ENCODE data around the gene CSTB.
"Not testable (repeated sequence)": the region's sequence is repeated elsewhere in the genome, so short reads cannot be mapped to it uniquely, and the experiment has no call there.

Gene CSTB, protein sequence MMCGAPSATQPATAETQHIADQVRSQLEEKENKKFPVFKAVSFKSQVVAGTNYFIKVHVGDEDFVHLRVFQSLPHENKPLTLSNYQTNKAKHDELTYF

DNA sequence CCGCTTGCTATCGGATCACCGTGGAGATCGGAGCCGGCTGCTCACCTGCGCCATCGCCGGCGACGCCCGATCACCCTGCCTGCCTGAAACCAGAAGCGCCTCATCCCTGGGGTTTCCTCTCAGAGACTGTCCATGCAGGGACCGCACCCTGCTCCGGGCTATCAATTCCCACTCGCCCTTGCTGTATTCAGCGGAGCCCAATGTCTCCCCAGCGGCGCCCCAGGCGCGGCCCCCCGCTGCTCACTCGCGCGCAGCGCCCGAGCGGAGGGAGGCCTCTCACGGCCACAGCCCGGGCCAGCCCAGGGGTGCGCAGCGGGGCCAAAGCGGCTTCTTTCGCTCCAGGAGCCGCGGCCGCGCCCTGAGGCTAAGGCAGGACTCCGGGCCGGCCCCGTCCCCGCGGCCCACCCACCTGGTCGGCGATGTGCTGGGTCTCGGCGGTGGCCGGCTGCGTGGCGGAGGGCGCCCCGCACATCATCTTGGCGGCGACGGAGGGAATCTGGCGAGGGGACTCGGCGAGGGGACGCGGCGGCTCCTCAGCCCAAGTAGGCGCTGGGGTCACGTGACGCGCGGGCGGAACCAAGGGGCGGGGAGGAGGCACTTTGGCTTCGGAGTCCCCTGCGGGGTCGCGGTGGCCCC is at the start of gene CSTB:
CSTB (minus strand) TSS at position 514 of the 636 bp plus-strand sequence; CDS start at position 475, 39 bp downstream.
- in situ Hi-C loops (cut with HindIII; ENCODE audit: low sequenced_read_pairs): no loop called here

DNA sequence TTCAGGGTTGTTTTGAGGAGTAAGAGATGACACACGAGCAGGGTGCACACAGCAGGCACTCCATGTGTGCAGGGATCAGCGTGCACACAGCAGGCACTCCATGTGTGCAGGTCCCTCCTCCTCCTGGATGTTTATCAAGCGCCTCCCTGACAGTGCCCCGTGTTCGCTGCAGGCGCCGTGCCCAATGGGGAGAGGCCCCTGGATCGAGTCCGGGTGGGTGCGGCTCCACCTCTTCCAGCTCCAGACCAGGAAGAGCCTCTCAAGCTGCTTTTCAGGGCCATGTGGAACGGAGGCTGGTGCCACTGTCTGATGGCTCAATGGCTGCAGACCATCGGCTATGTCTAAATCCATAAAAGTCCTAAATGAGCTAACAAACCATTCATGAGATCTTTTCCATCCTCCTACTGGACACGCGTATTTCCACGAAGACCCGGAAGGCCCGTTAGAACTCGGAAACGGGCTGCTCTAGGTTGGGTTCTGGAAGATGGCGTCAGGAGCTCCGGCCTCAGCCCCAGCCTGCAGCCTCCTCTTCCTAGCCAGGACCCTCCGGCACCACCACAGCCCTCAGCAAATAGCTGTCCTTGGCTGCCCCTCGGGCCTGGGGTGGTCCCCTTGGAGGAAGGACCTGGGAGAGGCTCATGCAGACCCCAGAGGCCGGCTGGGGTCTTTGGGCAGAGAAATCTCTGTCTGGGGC is 49.3 kb upstream of the CSTB start:
- in situ Hi-C loops (cut with HindIII; ENCODE audit: low sequenced_read_pairs): no loop called here

DNA sequence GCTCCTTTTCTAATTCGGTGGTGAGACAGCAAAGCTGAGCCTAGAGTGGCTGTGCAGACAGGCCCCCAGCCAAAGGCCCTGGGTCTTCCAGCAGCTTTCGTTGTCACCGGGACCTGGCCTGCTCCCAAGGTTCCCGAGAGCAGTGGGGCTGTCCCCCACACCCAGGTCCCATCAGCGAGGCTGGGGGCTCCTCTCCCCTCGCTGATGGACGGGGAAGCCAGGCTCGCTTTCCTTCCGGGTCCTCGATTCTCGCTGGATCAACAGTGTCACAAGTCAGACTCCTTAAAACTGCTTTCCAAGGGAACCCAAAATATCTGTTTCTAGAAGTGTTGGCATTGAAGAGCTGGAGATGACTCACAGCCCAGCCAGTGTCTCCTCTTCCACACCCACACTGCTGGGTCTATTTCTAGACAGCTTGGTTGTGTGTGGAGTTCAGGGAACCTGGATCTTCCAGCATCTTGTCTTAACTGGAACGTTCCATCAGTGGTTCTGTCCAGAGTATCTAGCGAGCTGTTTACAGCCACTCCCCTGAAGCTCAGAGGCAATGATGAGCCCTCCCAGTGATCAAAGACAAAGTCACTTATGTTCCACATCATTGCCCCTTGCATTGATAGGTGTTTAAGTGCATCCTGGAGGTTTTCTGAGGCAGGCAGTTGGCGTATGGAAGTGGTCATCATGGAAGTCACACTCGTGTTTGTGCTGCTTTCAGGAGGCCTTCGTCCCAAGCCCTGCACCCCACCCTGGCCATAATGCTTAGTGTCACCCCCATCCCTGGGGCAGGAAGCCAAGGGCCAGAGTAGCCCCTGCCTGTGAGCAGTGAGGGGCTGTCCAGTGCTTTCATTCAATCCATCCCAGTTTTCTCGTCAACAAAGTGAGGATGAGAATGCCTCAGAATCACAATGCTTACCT is 48.5 kb upstream of the CSTB start:
- in situ Hi-C loops (cut with HindIII; ENCODE audit: low sequenced_read_pairs): no loop called here

DNA sequence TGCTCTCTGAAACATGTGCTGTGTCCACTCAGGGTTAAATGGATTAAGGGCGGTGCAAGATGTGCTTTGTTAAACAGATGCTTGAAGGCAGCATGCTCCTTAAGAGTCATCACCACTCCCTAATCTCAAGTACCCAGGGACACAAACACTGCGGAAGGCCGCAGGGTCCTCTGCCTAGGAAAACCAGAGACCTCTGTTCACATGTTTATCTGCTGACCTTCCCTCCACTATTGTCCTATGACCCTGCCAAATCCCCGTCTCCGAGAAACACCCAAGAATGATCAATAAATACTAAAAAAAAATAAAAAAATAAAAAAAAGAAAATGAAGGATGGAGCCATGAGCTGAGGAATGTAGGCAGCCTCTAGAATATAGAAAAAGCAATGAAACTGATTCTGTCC is 46.6 kb upstream of the CSTB start:
- in situ Hi-C loops (cut with HindIII; ENCODE audit: low sequenced_read_pairs): not testable (repeated sequence)

DNA sequence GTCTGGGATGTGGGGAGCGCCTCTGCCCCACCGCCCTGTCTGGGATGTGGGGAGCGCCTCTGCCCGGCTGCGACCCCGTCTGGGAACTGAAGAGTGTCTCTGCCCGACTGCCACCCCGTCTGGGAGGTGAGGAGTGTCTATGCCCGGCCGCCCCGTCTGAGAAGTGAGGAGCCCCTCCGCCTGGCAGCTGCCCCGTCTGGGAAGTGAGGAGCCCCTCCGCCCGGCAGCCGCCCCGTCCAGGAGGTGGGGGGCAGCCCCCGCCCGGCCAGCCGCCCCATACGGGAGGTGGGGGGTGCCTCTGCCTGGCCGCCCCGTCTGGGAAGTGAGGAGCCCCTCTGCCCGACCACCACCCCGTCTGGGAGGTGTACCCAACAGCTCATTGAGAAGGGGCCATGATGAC is 46.1 kb upstream of the CSTB start:
- in situ Hi-C loops (cut with HindIII; ENCODE audit: low sequenced_read_pairs): not testable (repeated sequence)

DNA sequence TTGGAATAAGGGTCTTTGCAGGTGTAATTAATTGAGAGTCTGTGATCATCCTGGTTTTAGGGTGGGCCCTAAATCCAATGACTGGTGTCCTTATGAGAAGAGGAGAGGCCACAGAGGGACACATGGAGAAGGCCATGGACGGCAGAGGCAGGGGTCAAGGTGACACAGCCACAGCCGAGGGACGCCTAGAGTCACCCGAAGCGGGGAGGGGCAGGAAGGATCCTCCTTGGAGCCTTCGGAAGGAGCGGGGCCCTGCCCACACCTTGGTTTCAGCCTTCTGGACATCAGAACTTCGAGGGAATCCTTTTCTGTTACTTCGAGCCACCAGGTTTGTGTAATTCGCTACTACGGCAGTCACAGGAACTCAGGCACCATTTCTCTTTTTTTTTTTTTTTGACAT is 44.4 kb upstream of the CSTB start:
- in situ Hi-C loops (cut with HindIII; ENCODE audit: low sequenced_read_pairs): no loop called here

DNA sequence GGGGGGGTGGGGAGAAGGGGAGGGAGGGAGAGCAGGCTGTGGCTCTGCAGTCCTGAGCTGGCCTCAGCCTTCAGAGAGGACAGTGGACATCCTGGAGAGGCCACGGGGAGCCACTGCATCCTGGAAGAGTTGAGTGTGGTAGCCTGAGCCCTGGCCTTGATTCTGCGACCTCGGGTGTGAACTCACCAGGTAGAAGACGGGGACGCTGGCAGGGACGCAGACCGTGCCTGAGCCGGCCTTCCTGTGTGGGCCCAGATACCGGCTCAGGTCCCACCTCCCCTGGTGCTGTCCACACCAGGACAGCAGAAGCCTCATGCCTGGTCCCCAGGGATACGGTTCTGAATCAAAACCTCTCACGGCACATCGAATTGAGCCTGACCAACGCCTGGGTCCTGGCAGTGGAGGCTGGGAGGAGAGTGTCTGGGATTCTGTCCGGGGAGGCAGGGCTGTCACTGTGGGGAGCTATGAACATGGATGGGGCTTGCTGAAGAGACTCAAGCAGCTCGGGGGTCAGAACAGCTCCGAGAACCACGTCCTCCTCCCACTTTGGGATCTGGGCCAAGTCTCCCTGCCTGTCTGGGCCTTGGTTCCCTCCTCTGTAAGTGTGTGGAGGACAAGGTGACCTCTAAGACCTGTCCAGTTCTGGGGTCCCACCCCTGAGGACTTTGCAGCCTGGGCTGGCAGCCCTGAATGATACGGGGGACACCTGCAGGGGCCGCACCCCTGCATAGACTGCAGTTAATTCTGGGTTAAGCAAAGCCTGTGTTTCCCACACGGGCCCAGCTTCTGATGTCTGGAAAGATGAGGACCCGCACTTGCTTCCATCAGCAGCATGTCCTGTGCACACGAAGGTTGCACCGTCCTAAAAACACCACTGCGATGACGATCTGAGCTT is 43.6 kb upstream of the CSTB start:
- in situ Hi-C loops (cut with HindIII; ENCODE audit: low sequenced_read_pairs): no loop called here

DNA sequence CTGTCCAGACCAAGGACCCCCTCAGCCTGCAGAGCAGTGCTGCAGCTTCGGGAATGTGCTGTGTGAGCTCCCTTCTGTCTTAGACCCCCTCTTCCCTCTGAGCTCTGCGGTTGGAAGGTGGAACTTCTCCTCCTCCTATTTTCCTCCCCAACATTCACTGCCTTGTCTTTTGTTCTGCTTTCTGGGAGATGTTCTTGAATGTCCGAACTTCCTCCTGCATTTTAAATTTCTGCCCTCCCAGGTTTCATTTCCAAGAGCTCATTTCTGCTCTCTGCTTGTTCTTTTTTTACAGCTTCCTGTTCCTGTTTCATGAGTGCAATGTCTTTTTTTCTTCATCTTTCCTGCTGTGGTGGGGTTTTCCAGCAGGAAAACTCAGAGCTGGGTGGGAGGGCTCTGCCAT is 42.6 kb upstream of the CSTB start:
- in situ Hi-C loops (cut with HindIII; ENCODE audit: low sequenced_read_pairs): no loop called here

DNA sequence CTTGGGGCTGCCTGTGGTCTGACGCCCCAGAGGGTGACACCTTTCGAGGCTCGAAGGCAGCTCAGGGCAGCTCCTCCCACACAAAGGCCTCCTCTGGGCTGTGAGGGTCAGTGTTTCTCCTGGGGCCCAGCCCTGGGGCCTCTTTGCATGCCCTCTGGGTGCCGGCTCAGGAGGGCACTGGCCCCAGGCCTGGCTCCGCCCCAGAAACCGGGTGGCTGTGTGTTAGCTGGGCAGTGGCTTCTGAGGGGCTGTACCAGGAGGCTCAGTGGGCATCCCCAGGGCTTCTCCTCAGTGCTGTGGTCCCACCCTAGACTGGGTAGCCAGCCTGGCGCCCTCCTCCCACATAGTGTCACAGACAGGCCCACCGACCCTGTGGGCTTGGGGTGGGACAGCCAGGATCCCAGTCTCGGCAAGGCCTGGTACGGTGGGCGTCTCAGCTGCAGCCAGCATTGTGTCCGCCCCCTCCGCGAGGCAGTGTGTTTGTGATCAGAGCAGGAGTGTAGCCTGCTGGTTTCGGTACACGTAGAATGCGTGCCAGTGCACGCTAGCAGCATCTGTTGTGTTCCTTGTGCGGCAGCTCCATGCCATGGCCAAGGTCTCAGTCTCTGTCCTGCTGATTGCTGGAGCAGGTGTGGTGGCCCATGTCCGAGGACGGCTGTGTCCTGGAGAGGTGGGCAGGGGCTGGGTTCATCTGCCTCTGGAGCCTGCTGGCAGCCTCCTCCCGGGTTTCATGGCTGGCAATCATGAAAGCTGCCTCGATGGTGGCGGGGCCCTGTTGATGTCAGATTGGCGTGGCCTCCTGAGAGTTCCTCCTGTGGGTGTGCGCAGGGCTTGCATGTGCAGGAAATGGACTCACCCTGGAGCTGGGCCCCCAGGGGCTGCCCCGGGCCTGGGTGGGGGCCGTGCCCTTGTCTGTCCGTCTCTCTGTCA is 41.3 kb upstream of the CSTB start:
- in situ Hi-C loops (cut with HindIII; ENCODE audit: low sequenced_read_pairs): no loop called here

DNA sequence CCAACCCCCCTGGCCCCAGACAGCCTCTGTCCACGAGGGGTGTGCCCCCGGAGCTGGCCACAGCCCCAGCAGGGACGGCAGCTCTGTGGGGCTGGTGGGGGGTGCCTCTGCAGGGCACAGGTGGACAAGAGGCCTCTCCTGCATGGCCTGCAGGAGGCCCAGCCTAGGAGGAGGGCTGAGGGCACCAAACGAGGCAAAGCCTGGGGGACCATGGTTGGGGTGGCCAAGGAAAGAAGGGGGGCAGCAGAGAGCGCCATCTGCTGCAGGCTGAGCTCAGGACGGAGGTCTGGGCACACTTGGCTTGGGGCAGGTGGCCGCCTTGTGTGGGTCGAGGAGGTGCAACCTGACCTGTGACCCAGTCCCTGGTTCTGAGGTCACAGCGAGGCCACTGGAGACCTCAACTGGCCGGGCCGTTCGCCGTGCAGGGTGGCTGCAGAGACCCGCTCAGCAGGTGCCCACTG is 40.5 kb upstream of the CSTB start:
- in situ Hi-C loops (cut with HindIII; ENCODE audit: low sequenced_read_pairs): no loop called here

DNA sequence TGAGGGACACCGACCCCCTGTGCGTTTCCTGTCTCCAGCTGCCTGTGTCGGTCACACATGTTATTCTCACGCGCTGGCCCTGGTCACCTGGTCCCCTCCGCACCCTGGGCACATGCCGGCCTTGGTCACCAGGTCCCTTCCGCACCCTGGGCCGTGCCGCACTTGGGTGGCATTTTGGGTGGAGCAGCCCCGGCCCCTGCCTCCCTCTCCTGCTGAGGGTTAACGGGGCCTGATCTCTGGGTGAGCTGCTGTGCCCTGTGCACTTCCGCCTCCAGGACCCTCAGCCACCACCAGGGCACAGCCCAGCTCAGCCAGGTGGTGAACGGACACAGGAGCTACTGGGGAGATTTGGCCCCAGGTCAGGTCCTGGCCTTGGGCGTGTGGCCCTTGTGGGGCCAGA is 39.9 kb upstream of the CSTB start:
- in situ Hi-C loops (cut with HindIII; ENCODE audit: low sequenced_read_pairs): no loop called here

DNA sequence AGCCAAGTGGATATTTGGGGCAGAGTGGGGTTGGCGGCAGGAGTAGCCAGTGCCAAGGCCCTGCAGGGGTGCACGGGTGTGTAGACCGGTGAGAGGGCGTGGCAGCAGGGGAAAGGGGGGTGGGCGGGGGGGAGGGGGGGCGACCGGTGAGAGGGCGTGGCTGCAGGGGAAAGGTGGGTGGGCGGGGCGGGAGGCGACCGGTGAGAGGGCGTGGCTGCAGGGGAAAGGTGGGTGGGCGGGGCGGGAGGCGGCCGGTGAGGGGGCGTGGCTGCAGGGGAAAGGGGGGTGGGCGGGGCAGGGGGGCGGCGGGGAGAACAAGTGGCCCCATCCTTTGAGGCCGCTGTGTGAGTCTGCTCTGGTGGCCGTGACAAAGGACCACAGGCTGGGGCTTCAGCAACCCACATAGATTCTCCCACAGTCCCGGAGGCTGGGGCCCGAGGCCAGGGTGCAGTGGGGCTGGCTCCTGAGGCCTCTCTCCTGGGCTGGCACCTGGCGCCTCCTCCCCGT is 39.1 kb upstream of the CSTB start:
- in situ Hi-C loops (cut with HindIII; ENCODE audit: low sequenced_read_pairs): no loop called here

DNA sequence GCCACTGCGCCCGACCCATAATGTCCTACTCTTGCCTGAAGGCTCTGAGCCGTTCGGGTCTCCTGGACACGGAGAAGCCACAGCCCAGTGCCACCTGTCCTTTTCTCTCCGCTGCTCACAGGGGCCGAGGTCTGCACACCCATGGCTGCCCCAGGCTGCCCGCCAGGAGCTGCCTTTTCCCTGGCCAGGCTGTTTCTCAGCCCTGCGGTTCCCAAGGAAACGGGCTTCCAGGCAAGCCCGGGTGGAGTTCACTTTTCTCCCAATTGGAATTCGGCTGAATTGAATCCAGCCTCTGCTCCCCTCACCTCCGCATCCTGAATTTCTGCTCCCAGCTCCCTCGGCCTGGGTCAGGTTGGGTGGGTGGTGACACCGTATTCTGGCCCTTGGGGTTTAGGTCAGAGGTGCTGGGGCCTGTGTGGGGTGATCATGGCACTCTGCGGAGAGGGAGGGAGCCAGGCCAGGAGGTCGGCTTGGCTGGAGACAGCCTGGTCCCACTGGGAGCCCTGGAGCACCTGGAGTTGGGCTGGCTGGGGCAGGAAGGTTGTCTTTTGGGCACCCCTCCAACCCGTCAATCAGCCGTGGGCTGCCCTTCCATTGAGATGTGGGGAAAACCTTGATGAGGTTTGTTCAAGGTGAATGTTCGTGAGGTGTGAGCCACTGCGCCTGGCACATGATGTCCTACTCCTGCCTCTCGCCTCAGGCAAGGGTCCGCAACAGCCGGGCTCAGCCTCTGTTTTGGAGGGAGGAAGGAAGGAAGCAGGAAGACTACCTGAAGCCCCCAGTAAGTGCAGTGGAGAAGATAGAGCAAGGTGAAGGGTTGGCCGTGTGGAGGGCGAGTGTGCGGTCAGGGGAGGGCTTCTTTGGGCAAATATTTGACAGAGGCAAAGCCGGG is 38.4 kb upstream of the CSTB start:
- in situ Hi-C loops (cut with HindIII; ENCODE audit: low sequenced_read_pairs): no loop called here

DNA sequence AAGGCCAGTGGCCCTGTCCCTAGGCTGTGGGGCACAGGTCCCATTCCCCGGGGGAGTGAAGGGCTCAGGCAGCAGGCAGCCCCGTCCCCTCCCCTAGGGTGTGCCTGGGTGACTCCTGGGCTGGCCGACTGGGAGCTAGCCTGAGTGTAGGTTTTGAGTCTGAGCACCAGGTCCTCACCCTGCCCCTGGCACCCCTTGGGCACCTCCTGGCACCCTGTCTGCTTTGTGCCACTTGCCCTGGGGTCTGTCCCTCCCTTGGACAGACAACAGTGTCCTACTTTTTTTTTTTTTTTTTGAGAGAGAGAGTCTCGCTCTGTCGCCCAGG is 37.5 kb upstream of the CSTB start:
- in situ Hi-C loops (cut with HindIII; ENCODE audit: low sequenced_read_pairs): no loop called here

DNA sequence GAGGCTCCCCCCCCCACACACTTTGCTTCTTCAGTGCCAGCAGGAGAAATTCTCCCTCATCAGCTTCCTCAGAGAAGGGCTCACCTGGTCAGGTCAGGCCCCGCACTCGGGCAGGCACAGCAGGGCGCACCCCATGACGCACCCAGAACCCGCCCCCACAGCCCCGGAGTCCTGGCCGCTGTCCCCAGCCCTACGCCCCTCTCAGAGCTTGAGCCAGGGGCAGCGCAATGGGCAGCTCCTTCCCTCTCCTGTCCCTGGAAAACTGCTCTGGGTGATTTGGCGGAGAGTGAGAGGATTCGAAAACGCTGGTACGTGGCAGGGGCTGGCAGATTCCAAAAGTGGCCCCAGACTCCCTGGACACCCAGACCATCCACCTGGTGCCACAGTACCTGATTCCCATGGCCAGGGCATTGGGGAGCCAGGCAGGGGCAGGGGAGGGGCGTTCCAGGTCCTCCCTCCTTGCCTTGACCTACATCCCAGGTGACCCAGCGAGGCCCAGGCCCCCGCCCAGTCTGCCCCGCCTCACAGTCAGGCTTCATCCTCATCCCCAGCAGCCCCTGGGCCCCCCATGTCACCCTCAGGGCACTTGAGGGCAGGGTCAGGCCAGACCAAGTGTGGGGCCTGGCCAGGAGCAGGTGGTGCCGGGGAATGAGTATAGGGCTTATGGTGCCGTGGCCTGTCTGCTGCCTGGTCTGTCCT is 37.0 kb upstream of the CSTB start:
- in situ Hi-C loops (cut with HindIII; ENCODE audit: low sequenced_read_pairs): no loop called here

DNA sequence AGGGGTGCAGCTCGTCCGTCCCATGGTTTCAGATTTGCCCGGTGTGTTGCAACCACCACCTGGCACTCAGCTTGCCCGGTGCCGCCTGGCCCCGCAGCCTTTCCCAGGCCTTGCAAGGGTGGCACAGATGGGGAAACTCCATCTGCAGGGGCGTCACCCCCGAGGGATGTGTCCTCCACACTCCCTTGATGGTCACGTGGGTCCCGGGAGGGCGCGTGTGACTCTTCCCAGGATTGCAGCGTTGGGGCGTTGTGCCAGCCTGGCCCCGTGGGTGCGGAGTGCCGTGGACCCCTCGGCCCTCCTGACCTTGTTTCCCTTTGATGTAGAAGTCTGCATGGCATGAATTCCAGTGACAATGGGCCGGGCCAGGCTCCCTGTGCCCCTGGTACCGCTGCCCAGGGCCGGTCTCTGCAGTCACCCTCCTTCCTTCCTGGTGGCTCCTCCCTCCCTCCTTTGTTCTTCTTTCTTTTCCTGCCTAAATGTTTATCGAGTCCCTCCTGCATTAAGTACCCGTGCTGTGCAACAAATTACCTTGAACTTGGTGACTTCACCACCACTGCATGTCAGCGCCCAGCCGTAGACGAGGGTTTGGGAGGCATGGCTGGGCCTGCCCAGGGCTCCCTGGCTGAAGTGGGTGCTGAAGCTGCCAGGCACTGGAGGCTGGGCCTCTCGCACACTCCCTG is 36.2 kb upstream of the CSTB start:
- in situ Hi-C loops (cut with HindIII; ENCODE audit: low sequenced_read_pairs): no loop called here
